Esophagus muscularis mucosa (tissue), 4 donors: ENCODE data around the gene BAZ2B.

Source experiments
- CTCF ChIP-seq, 3 experiments: fragments of 200-600 bp in 2 of 3; fragments of 450-650 bp in 1 of 3; sonication (generic) in 2 of 3; IDR thresholded peaks; one replicate each; pipeline ENCODE4 v1.5.1; 2017 to 2019; ENCODE audit warnings: antibody characterized with exemption in 3 of 3, mild to moderate bottlenecking in 2 of 3, moderate library complexity in 1 of 3
- EP300 ChIP-seq: sonication (generic); formaldehyde crosslinking; IDR thresholded peaks from one replicate; pipeline ENCODE4 v1.6.1; 2017; ENCODE audit warnings: antibody characterized with exemption
- POLR2A ChIP-seq: fragments of 450-650 bp; IDR thresholded peaks from one replicate; pipeline ENCODE4 v1.6.1; 2017; ENCODE audit warnings: antibody characterized with exemption, moderate library complexity, mild to moderate bottlenecking, low read depth
- POLR2AphosphoS5 ChIP-seq, 2 donors: sonication (generic); formaldehyde crosslinking; IDR thresholded peaks; one replicate each; pipeline ENCODE4 v1.6.1; 2017; ENCODE audit warnings: antibody characterized with exemption in 2 of 2

GRCh38 chr2:159362816-159363251 is 253.5 kb downstream of the BAZ2B start:
- TF ChIP-seq CTCF (IDR thresholded peaks at IDR 0.05), result no peak
- no peak for TF ChIP-seq POLR2A
- no peak for TF ChIP-seq POLR2AphosphoS5 (IDR thresholded peaks at IDR 0.05)
- no peak for TF ChIP-seq EP300
